ENCODE results near the gene CALR. TPM values are rescaled to one million over a fixed set of nuclear protein-coding genes. Genes with fewer than 3 reads are reported as not detected.
A peak's percentile ranks its signal among the peaks of the same experiment; 100 is the strongest.

CALR gene
- total RNA-seq, 3 donors from 2014 or later (not counting 1 experiment from before 2014, with no cell fraction given), result 588 to 813 (median 763) TPM

GRCh38 chr19:12921047-12921446 lies 17.4 kb upstream of the CALR start:
- no peak for TF ChIP-seq CTCF (IDR thresholded peaks at IDR 0.05)
- WGBS (ENCODE audit: insufficient coverage), result 90% methylated on average over 3 of the region's 3 CpGs
- Histone ChIP-seq H3K27ac (ENCODE audit: low read length) (no peak overlapping the region), H3K36me3 (ENCODE audit: control insufficient read depth, insufficient read depth, low read length) (peaks cover 27% of the 10 kb centered on the region), H3K4me3 (ENCODE audit: low read length) (no peak overlapping the region), H3K4me1 (ENCODE audit: control insufficient read depth, insufficient read depth, low read length) (peaks cover 14% of the 10 kb centered on the region), H3K27me3 (ENCODE audit: control insufficient read depth, insufficient read depth, low read length) (no peaks in the 10 kb centered on the region), H3K9me3 (ENCODE audit: control insufficient read depth, insufficient read depth, low read length) (no peaks in the 10 kb centered on the region)
- intact Hi-C loops (cut with micrococcal nuclease), result no loop called here
- Mint-ChIP-seq H3K36me3 (peaks cover 7% of the 10 kb centered on the region), H3K9me3 (no peaks in the 10 kb centered on the region), H3K27ac (peak overlapping the region in 1 of 2 donors; percentile 89), H3K4me3 (no peak overlapping the region), H3K4me1 (peaks cover 7 to 13% of the 10 kb centered on the region in 2 donors), H3K27me3 (ENCODE audit: low read depth in 2 of 2) (no peaks in the 10 kb centered on the region)
- DNase-seq, result no peak
- ATAC-seq, result no peak

GRCh38 chr19:12922959-12923358 lies 15.4 kb upstream of the CALR start:
- 100% methylated on average over 4 of the region's 4 CpGs for WGBS (ENCODE audit: insufficient coverage)

GRCh38 chr19:12924621-12925310 lies 13.6 kb upstream of the CALR start:
- peaks cover 52% of the 10 kb centered on the region for H3K36me3 ChIP-seq (ENCODE audit: control insufficient read depth, insufficient read depth, low read length)
- no peak for ATAC-seq
- DNase-seq, result no peak
- 99% methylated on average over 29 of the region's 29 CpGs for WGBS (ENCODE audit: insufficient coverage)
- H3K36me3 Mint-ChIP-seq, result peaks cover 7% of the 10 kb centered on the region
- H3K4me3 Mint-ChIP-seq, result no peak overlapping the region
- TF ChIP-seq CTCF (IDR thresholded peaks at IDR 0.05), result no peak
- no peak overlapping the region for H3K27ac Mint-ChIP-seq
- no peaks in the 10 kb centered on the region for H3K27me3 Mint-ChIP-seq (ENCODE audit: low read depth in 2 of 2)
- no peak overlapping the region for H3K27ac ChIP-seq (ENCODE audit: low read length)
- intact Hi-C loops (cut with micrococcal nuclease), result no loop called here
- no peaks in the 10 kb centered on the region for H3K9me3 Mint-ChIP-seq
- H3K4me1 Mint-ChIP-seq, result peaks cover 0 to 5% of the 10 kb centered on the region in 2 donors
- no peaks in the 10 kb centered on the region for H3K9me3 ChIP-seq (ENCODE audit: control insufficient read depth, insufficient read depth, low read length)
- H3K4me3 ChIP-seq (ENCODE audit: low read length), result no peak overlapping the region
- no peaks in the 10 kb centered on the region for H3K27me3 ChIP-seq (ENCODE audit: control insufficient read depth, insufficient read depth, low read length)
- peaks cover under 1% of the 10 kb centered on the region for H3K4me1 ChIP-seq (ENCODE audit: control insufficient read depth, insufficient read depth, low read length)

More at GRCh38 chr19:12922959-12923358, 15.4 kb upstream of the CALR start:
- Mint-ChIP-seq H3K4me1 (peaks cover 7 to 13% of the 10 kb centered on the region in 2 donors), H3K27me3 (ENCODE audit: low read depth in 2 of 2) (no peaks in the 10 kb centered on the region), H3K27ac (no peak overlapping the region), H3K4me3 (no peak overlapping the region), H3K36me3 (peaks cover 7% of the 10 kb centered on the region), H3K9me3 (no peaks in the 10 kb centered on the region)
- ATAC-seq, result no peak
- H3K4me1 ChIP-seq (ENCODE audit: control insufficient read depth, insufficient read depth, low read length), result peaks cover 14% of the 10 kb centered on the region
- TF ChIP-seq CTCF (IDR thresholded peaks at IDR 0.05), result no peak
- no peaks in the 10 kb centered on the region for H3K27me3 ChIP-seq (ENCODE audit: control insufficient read depth, insufficient read depth, low read length)
- no peak for DNase-seq
- H3K27ac ChIP-seq (ENCODE audit: low read length), result no peak overlapping the region
- H3K9me3 ChIP-seq (ENCODE audit: control insufficient read depth, insufficient read depth, low read length), result no peaks in the 10 kb centered on the region
- intact Hi-C loops (cut with micrococcal nuclease), result no loop called here
- H3K4me3 ChIP-seq (ENCODE audit: low read length), result no peak overlapping the region
- H3K36me3 ChIP-seq (ENCODE audit: control insufficient read depth, insufficient read depth, low read length), result peaks cover 40% of the 10 kb centered on the region
